GM19351 (cell line): Measurements from ENCODE around the gene ST6GALNAC2.
"Not testable (repeated sequence)": the region's sequence is repeated elsewhere in the genome, so short reads cannot be mapped to it uniquely, and the experiment has no call there.

ENCODE experiments used
- ATAC-seq: cut with Tn5 transposase; IDR thresholded peaks from one replicate; pipeline ENCODE4 v1.9.1; 2021; ENCODE audit warnings: mild to moderate bottlenecking, moderate library complexity; ENCODE audit not compliant: unreplicated experiment

ST6GALNAC2 gene

GRCh38 chr17:76585649-76586593 is at the start of gene ST6GALNAC2:
TSS of gene ST6GALNAC2 (minus strand) at chr17:76585860. CDS start at chr17:76585808, 52 bp downstream.
- ATAC-seq, result no peak

- no peak for ATAC-seq
Measured at GRCh38 chr17:76635039-76635438, 49.4 kb upstream of the ST6GALNAC2 start.

GRCh38 chr17:76633628-76634328 is 48.1 kb upstream of the ST6GALNAC2 start:
- no peak for ATAC-seq

- ATAC-seq, result no peak
Measured at GRCh38 chr17:76631821-76632565, 46.3 kb upstream of the ST6GALNAC2 start.

- ATAC-seq, result no peak
Measured at GRCh38 chr17:76630151-76630550, 44.5 kb upstream of the ST6GALNAC2 start.

GRCh38 chr17:76627510-76627909 is 41.9 kb upstream of the ST6GALNAC2 start:
- ATAC-seq, result no peak

- ATAC-seq, result no peak
Measured at GRCh38 chr17:76626442-76626841, 40.8 kb upstream of the ST6GALNAC2 start.

- ATAC-seq, result no peak
Measured at GRCh38 chr17:76625496-76625895, 39.8 kb upstream of the ST6GALNAC2 start.

GRCh38 chr17:76623271-76624146 is 37.8 kb upstream of the ST6GALNAC2 start:
- no peak for ATAC-seq

GRCh38 chr17:76617838-76618237 is 32.2 kb upstream of the ST6GALNAC2 start:
- ATAC-seq, result no peak

- ATAC-seq, result no peak
Measured at GRCh38 chr17:76614912-76615617, 29.4 kb upstream of the ST6GALNAC2 start.

- not testable (repeated sequence) for ATAC-seq
Measured at GRCh38 chr17:76614064-76614759, 28.6 kb upstream of the ST6GALNAC2 start.

GRCh38 chr17:76612977-76613851 is 27.6 kb upstream of the ST6GALNAC2 start:
- no peak for ATAC-seq

GRCh38 chr17:76612465-76612864 is 26.8 kb upstream of the ST6GALNAC2 start:
- no peak for ATAC-seq

GRCh38 chr17:76611758-76612157 is 26.1 kb upstream of the ST6GALNAC2 start:
- no peak for ATAC-seq

- not testable (repeated sequence) for ATAC-seq
Measured at GRCh38 chr17:76611080-76611749, 25.6 kb upstream of the ST6GALNAC2 start.

- ATAC-seq, result not testable (repeated sequence)
Measured at GRCh38 chr17:76606685-76607084, 21.0 kb upstream of the ST6GALNAC2 start.
